ENCODE results near the gene PIK3R1. TPM values are rescaled to one million over a fixed set of nuclear protein-coding genes. Genes with fewer than 3 reads are reported as not detected.

The PIK3R1 gene
- total RNA-seq, 6 donors from 2014 or later = 52.3 to 112 (median 92.5) TPM

- 52 to 65% methylated on average over 2 of the region's 2 CpGs for WGBS, 2 donors
- peak overlapping the region in 1 of 4 donors; percentile 72 for H3K27ac ChIP-seq
- peaks cover 0 to 4% (median 0%) of the 10 kb centered on the region in 4 donors for H3K4me1 ChIP-seq
Observed at GRCh38 chr5:68172314-68172713, 43.2 kb upstream of the PIK3R1 start.

GRCh38 chr5:68173007-68173406, 42.5 kb upstream of the PIK3R1 start:
- Histone ChIP-seq H3K4me3 (no peak overlapping the region), H3K9me3 (no peaks in the 10 kb centered on the region), H3K27ac (no peak overlapping the region), H3K36me3 (no peaks in the 10 kb centered on the region), H3K4me1 (peaks cover 0 to 4% (median 0%) of the 10 kb centered on the region in 4 donors), H3K27me3 (no peaks in the 10 kb centered on the region)
- DNase-seq (no peak), ATAC-seq (ENCODE audit: low FRiP score in 2 of 2) (peak in 1 of 2 donors; percentile 62)
- TF ChIP-seq EP300 (IDR thresholded peaks at IDR 0.05) = no peak
- no peak for TF ChIP-seq CTCF (IDR thresholded peaks at IDR 0.05)
- TF ChIP-seq POLR2A (IDR thresholded peaks at IDR 0.05) = no peak
- no peak for TF ChIP-seq POLR2AphosphoS5 (IDR thresholded peaks at IDR 0.05)
- 92 to 96% methylated on average over 3 of the region's 3 CpGs for WGBS, 2 donors

More at GRCh38 chr5:68172314-68172713, 43.2 kb upstream of the PIK3R1 start:
- DNase-seq (no peak), ATAC-seq (ENCODE audit: low FRiP score in 2 of 2) (no peak)
- TF ChIP-seq POLR2AphosphoS5 (IDR thresholded peaks at IDR 0.05) (no peak), CTCF (IDR thresholded peaks at IDR 0.05) (no peak), EP300 (IDR thresholded peaks at IDR 0.05) (no peak), POLR2A (IDR thresholded peaks at IDR 0.05) (no peak)
- no peak overlapping the region for H3K4me3 ChIP-seq
- no peaks in the 10 kb centered on the region for H3K27me3 ChIP-seq
- H3K36me3 ChIP-seq = no peaks in the 10 kb centered on the region
- no peaks in the 10 kb centered on the region for H3K9me3 ChIP-seq

- no peaks in the 10 kb centered on the region for H3K4me1 ChIP-seq
- WGBS, 2 donors = 96% methylated on average over 6 of the region's 6 CpGs
- no peak for ATAC-seq (ENCODE audit: low FRiP score in 2 of 2)
- no peaks in the 10 kb centered on the region for H3K9me3 ChIP-seq
- no peak overlapping the region for H3K27ac ChIP-seq
- no peak for TF ChIP-seq POLR2A (IDR thresholded peaks at IDR 0.05)
- no peak for TF ChIP-seq EP300 (IDR thresholded peaks at IDR 0.05)
- no peak for TF ChIP-seq CTCF (IDR thresholded peaks at IDR 0.05)
- TF ChIP-seq POLR2AphosphoS5 (IDR thresholded peaks at IDR 0.05) = no peak
- H3K36me3 ChIP-seq = no peaks in the 10 kb centered on the region
- H3K4me3 ChIP-seq = no peak overlapping the region
- no peak for DNase-seq
- no peaks in the 10 kb centered on the region for H3K27me3 ChIP-seq
Observed at GRCh38 chr5:68176253-68176652, 39.3 kb upstream of the PIK3R1 start.

GRCh38 chr5:68176802-68177479, 38.6 kb upstream of the PIK3R1 start:
- ATAC-seq (ENCODE audit: low FRiP score in 2 of 2) = no peak
- no peaks in the 10 kb centered on the region for H3K4me1 ChIP-seq
- no peaks in the 10 kb centered on the region for H3K36me3 ChIP-seq
- DNase-seq = no peak
- no peaks in the 10 kb centered on the region for H3K9me3 ChIP-seq
- H3K27ac ChIP-seq = no peak overlapping the region
- no peak overlapping the region for H3K4me3 ChIP-seq
- TF ChIP-seq POLR2A (IDR thresholded peaks at IDR 0.05) = no peak
- no peaks in the 10 kb centered on the region for H3K27me3 ChIP-seq
- WGBS, 2 donors = 91 to 97% methylated on average over 7 of the region's 7 CpGs

- Histone ChIP-seq H3K4me3 (no peak overlapping the region), H3K4me1 (no peaks in the 10 kb centered on the region), H3K27ac (no peak overlapping the region), H3K27me3 (no peaks in the 10 kb centered on the region), H3K9me3 (no peaks in the 10 kb centered on the region), H3K36me3 (no peaks in the 10 kb centered on the region)
- TF ChIP-seq CTCF (IDR thresholded peaks at IDR 0.05) (no peak), EP300 (IDR thresholded peaks at IDR 0.05) (no peak), POLR2A (IDR thresholded peaks at IDR 0.05) (no peak)
- WGBS, 2 donors = 89 to 96% methylated on average over 11 of the region's 11 CpGs
- no peak for ATAC-seq (ENCODE audit: low FRiP score in 2 of 2)
- DNase-seq = no peak
Observed at GRCh38 chr5:68177676-68178075, 37.9 kb upstream of the PIK3R1 start.
